NT2/D1 (cell line): ENCODE results near the gene ANKRD6.

Experiments
- SUZ12 ChIP-seq: IDR thresholded peaks from 2 replicates; pipeline ENCODE4 v1.6.1; 2011; ENCODE audit not compliant: insufficient read length, insufficient read depth; ENCODE audit errors: extremely low read depth
- YY1 ChIP-seq: IDR thresholded peaks from 2 replicates; pipeline ENCODE4 v1.6.1; 2011; ENCODE audit not compliant: insufficient read length, insufficient read depth
- ZNF274 ChIP-seq: IDR thresholded peaks from 2 replicates; pipeline ENCODE4 v1.6.1; 2011; ENCODE audit warnings: mild to moderate bottlenecking, low read depth, low read length

DNA sequence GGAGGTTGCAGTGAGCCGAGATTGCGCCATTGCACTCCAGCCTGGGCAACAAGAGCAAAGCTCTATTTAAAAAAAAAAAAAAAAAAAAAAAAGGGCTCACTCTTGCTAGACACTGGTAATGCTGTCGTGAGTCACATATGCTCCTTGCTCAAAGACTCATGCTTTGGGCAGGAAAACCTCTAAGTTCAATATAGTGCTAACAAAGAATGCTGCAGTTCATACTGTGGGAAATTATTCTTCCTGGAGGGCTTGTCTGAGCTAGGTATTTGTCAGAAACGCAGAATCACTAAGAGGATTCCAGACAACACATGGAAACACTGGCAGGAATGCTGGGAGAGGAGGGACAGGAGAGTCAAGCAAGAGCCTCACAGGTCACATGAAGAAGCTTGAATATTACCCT, 207.9 kb downstream of the ANKRD6 start:
- TF ChIP-seq YY1 (no peak), SUZ12 (no peak), ZNF274 (no peak)
